HG02610 (cell line): ENCODE data around the gene AP2A1.

Experiments used
- ATAC-seq: cut with Tn5 transposase; IDR thresholded peaks from one replicate; pipeline ENCODE4 v1.9.1; 2021; ENCODE audit warnings: mild to moderate bottlenecking, moderate library complexity; ENCODE audit not compliant: unreplicated experiment

Gene AP2A1

DNA sequence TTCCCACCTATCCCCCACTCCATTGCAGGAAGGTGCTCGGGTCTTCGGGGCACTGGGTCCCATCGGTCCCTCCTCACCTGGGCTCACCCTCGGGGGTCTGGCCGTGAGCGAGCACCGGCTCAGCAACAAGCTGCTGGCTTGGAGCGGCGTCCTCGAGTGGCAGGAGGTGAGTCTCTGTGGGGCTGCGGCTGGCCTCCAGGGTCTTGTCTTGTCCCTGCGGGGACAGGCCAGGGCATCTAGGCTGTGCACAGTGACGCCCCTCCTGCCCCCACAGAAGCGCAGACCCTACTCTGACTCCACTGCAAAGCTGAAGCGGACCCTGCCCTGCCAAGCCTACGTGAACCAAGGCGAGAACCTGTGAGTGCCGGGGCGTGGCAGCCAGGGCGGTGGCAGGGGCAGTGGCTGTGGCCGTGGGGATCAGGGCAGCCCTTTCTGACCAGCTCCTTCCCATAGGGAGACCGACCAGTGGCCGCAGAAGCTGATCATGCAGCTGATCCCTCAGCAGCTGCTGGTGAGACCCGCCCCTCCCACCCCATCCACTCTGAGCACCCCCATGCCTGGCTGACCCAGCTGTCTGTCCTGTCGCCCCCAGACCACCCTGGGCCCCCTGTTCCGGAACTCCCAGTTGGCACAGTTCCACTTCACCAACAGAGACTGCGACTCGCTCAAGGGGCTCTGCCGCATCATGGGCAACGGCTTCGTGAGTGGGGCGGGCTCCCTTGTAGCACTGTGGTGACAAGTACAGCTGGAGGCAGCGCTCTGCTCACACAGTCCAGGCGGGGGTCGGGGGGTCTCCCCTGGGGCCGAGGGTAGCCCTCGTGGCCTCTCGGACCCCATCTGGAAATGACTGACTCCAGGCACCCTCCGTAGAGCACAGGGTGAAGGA lies 87.8 kb downstream of the AP2A1 start:
- no peak for ATAC-seq

DNA sequence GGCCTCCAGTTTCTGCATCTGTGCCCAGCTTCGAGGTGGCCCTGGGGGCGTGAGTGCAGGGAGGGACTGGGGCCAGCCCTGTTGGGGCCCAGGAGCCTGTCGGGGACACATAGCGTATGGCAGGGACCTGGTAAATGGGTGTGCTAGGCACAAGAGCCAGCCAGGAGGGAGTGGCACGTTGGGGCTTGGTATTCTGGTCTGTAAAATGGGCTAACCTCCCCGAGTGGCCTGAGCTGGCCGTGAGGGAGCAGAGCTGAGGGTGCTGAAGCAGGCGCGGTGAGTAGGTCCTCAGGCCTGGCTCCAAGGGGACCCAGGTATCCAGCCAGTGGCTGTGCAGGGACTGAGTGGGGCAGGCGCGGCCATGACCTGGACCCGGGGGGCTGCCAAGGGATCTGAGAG lies 88.5 kb downstream of the AP2A1 start:
- ATAC-seq: no peak

- ATAC-seq: no peak
These were observed 89.1 kb downstream of the AP2A1 start for GRCh38 chr19:49855676-49856573.

- no peak for ATAC-seq
These were observed 89.8 kb downstream of the AP2A1 start for GRCh38 chr19:49856574-49857021.
